Left forelimb (tissue), 1 donor: ENCODE results near the gene DIMT1.

Experiments
- DNase-seq: peaks from one replicate; pipeline ENCODE4 v3.0.0-alpha.2; 2018; ENCODE audit warnings: low spot score

The DIMT1 gene

DNA sequence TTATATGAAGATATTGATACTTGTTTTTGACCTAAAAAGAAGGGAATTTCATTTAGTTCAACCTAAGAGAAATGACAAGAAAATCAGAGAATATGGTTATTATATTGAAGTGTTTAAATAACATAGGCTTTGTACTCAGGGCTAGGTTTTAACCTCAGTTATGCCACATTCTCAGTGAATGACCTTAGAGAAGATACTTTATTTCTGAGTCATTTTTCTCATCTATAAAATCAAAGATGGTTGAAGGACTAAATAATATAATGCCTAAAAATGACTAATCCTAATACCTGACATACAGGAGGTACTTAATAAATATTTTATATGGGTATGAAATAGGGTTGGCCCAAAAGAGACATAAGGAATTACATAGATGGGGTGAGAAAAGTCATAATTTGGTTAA, 32.3 kb downstream of the DIMT1 start:
- DNase-seq = no peak

DNA sequence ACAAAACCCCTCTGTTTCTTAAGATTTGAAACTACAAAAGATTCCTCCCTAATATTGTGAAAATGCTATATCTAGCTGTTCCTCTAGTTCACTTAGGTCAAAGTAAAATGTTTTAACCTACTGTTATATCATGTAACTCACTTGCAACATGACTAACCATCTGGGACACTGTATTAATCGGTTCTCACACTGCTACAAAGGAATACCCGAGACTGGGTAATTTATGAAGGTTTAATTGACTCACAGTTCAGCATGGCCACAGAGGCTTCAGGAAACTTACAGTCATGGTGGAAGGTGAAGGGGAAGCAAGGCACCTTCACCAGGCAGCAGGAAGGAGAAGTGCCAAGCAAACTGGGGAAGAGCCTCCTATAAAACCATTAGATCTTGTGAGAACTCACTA, 34.7 kb downstream of the DIMT1 start:
- no peak for DNase-seq

DNA sequence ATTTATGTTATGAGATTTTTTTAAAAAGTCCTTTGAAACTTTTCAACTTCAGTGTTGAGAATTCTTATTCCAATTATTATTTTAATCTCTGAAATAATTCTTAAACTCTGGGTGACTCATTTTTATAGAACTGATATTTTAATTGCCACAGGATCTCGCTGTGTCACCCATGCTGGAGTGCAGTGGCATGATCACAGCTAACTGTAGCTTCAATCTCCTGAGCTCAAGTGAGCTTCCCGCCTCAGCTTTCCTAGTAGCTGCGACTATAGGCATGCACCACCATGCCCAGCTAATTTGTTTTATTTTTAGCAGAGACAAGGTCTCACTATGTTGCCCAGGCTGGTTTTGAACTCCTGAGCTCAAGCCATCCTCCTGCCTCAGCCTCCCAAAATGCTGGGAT, 41.0 kb downstream of the DIMT1 start:
- DNase-seq = no peak

DNA sequence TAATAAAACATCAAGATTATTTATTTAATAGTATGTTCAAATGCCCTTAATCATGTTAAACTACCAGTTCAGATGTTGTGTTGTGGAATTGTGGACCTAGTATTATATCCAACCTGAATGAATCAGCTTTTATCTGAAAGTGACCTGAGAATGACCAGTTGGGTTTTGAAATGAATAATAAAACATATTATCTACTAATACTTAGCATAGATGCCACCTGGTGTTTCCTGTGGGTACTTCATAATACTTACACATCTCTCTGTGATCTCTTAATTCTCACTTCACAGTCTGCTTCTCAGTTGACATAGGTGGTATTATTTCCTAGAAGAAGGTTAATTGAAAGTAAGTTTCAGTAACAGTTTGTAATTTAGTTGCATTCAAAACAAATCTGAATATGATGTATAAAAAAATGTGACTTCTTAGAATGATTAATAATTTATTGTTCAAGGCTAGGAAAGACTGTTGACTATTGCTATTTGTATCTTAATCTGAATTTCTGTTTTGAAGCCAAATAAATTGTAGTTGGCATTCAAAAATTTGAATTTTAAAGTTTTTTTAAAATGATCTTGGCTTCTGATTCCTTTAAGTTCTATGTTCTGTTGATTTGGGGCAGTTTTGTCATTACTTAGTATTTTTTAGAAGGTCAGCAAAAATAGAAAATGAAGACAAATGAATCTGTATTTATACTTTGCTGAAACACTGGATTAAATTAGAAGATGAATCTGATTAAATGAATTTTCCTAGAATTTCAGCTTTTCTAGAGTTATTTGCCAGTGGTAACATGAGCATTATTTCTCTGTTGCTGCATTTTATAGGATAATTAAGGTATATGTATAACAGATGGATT, 49.5 kb downstream of the DIMT1 start:
- DNase-seq = no peak

DNA sequence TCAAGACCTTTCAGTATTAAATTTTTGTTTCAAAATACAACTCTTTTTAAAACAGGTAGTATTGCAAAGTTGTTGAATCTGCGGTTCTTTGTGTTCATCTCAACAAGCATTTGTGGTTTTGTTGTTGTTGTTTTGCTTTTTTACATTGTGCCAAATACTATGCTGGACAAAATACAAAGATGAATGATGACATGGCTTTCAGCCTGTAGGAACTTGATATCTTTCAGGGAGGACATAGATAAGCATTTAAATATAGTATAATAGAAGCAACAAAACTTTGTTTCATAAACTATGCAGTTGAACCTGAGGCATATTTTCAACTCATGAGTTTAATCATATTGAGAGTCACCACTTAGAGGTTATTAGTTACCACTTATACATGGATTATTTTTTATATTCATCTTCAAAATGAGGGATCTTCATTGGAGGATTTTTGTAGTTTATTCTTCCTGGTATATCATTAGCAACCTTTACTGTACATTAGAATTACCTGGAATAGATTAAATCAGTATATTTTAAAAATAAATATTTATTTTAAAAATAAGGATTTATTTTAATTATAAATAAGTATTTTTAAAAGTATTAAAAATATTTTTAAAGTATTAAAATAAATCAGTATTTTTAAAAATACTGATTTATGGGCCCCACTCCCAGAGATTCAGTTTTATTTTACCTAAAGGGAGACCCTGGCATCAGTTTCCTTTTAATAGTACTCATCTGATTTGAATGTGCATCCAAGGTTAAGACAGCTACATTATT, 54.8 kb downstream of the DIMT1 start:
- DNase-seq = no peak

DNA sequence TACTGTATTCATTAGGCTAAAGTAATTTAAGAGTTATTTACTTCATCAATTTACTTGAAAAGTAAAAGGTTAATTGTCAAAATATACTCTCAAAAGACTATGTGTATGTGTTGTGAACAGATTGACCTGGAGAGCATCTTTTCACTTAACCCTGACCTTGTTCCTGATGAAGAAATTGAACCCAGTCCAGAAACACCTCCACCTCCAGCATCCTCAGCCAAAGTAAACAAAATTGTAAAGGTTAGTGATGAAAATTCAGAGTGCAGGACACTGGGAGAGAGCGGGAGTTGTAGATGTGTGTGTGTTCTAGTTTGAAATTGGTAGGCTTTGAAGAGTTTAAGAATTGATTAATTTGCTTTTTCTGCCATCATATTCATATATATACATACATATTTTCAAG, 55.8 kb downstream of the DIMT1 start:
- no peak for DNase-seq

DNA sequence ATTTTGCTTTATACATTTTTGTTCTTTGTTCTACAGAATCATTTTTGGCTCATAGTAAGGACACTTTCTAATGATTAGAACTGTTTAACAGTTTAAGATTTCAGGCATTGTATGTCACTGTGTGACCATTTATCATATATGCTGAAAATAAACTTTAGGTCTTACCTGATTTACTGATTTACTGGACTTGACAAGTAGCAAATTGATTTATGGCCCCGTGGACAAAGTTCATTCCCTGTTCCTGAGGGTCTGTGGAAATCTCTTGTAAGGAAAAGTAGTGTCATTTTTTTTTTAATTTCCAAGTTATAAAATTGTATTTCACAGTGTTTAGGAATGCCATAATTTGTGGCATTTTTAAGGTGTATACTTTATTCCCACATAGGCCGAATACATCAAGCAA, 57.0 kb downstream of the DIMT1 start:
- DNase-seq = no peak

DNA sequence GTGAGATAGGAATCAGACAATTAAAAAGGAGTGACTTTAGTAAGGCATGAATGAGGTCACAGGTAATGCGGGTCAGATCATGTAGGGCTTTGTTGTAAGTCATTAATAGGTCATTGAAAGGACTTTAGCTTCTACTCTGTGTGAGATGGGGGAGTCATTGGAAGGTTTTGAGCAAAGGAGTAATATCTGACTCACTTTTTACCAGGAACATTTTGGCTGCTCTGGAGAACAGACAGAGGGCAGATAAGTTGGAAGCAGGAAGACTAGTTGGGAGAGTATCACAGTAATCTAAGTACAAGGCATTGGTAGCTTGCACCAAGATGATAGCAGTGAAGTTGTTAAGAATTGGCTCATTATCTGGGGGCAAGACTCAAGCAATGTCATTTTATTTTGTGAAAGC, 60.3 kb downstream of the DIMT1 start:
- DNase-seq = no peak

DNA sequence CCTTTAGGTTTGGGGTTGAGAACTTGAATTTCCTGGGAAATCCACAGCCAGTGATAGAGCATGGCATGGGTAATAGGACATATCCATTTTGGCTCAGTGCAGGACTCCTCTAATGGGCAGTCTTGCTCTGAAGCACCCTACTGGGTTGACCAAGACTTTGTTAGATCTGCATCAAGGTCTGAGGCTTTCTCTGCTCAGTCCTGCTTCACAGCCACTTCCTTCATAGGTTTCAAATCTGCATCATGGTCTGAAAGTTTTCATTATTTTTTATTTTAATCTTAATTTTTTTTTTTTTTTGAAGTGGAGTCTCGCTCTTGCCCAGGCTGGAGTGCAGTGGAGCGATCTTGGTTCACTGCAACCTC, 61.2 kb downstream of the DIMT1 start:
- DNase-seq = no peak

DNA sequence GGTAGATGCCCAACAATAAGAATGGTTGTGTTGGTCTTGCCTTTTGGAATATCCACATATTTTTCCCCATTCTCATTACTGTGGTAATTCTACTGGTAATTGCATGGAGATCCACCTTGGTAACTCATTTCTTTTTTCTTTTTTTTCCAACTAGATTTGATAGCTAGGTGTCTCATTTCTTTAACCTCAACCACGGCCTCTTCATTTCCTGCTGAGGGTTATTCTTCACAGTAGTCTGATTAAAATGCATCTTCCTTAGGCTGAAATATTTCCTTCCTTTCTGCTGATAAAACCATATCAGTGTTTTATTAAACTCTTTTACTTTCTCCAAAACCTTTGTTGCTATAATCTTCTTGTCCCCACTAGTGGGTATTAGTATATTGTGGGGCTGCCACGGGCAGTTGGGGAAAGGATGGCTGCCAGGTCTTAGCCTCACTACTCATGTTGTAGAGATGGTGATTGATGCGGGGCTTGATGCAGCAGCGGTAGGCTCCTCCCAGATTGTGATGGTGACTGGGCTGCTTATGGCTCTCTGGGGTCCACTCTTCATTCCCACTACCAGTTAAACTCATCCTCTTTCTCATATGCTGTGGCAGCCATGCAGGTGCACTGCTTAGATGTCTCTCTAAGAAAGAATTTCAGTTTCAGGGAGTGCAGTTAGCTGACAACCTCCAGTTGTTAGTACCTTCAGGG, 61.8 kb downstream of the DIMT1 start:
- DNase-seq = no peak

DNA sequence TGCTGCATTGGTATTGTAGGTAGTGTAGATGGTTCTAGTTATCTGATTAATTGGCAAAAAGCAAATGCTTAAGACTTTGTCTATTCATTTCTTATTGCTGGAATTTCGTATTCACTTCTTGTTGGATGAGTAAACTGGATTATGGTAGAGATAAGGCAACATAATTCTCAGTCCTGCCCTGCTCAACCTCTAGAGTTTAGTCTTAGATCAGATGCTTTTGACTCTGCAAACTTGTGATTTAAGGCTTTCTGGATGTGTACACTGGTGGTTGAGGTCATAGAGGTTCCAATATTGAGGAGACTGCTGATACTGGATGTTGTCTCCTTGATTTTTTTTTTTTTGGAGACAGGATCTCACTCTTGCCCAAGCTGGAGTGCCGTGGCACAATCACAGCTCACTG, 62.7 kb downstream of the DIMT1 start:
- no peak for DNase-seq

DNA sequence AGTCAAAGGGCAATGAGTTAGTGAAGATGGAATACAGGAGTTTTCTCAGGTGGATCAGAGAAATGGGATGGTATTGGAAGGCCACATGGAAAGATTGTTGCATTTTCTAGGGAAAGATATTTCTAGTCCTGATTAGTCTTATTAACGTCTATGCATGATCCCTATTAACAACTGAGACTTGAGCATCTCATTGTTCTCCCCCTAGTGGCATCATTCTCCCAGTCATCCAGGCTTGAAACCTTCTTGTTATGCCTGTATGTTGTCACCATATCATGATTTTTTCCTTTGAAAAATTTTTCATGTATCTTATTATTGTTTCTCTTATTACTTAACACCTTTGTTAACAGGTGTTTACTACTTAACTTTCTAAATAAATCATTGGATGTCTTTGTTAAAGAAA, 63.3 kb downstream of the DIMT1 start:
- DNase-seq = no peak
